Measurements from ENCODE around the gene IQCF6. TPM values are rescaled to one million over a fixed set of nuclear protein-coding genes. Genes with fewer than 3 reads are reported as not detected.

The IQCF6 gene
- total and polyA plus RNA-seq, 2 of the 13 experiments (the other 11 are each of a cell fraction or from before 2014, with no cell fraction given): not detected

DNA sequence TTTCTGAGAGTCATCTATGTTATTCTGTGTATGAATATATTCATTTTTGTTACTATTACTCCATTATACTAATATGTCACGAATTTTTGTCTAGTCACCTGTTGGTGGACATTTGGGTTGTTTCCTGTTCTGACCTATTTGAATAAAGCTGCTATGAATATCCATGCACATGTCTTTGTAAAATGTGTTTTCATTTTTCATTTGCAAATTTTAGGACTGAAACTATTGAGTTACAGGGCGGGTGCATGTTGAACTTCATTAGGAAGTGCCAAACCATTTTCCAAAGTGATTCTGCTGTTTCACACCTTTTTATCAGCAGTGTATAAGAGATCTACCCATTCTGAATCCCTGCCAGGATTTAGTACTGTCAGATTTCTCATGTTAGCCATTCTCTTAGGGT, 37.7 kb upstream of the IQCF6 start:
- Histone ChIP-seq H3K36me3 (replicated peaks in 1 of 2; ENCODE audit: control insufficient read depth in 1 of 2, insufficient read depth in 2 of 2, low read length in 2 of 2) (no peaks in the 10 kb centered on the region), H3K9me3 (ENCODE audit: low read length) (no peaks in the 10 kb centered on the region), H3K79me2 (ENCODE audit: insufficient read depth, low read length) (no peaks in the 10 kb centered on the region), H3K27ac (ENCODE audit: extremely low read length, insufficient read depth, low read length) (no peak overlapping the region), H3K27me3 (ENCODE audit: control insufficient read depth in 1 of 2, insufficient read depth in 2 of 2, low read length in 2 of 2) (peaks cover 0 to 27% of the 10 kb centered on the region in 2 experiments; a peak in 3 of 5 replicates), H3K4me2 (ENCODE audit: low read depth, low read length) (no peak overlapping the region), H3K4me3 (replicated peaks in 1 of 3; ENCODE audit: insufficient read depth in 1 of 3, low read depth in 2 of 3, low read length in 3 of 3) (no peak overlapping the region), H3K9ac (ENCODE audit: insufficient read depth, low read depth, low read length) (no peak overlapping the region), H4K20me1 (ENCODE audit: insufficient read depth, low read length) (no peaks in the 10 kb centered on the region), H3K4me1 (ENCODE audit: insufficient read depth, low read length) (no peaks in the 10 kb centered on the region), H2AFZ (ENCODE audit: low read length) (no peak overlapping the region)
- ATAC-seq (no peak), FAIRE-seq (no peak), DNase-seq (ENCODE audit: low spot score) (no peak)
- intact Hi-C loops (cut with micrococcal nuclease; ENCODE audit: unreplicated experiment): loop anchor here (5.0 to 10.0 kb wide), 2 partner anchors 468 to 1139 kb away; partner anchors contain the start of gene GLYCTK
- TF ChIP-seq MAZ (IDR thresholded peaks at IDR 0.05; ENCODE audit: borderline replicate concordance, low read depth, low read length) (no peak), MAZ (CRISPR knock-in tag; IDR thresholded peaks at IDR 0.05; ENCODE audit: low read depth) (no peak), ATM (IDR thresholded peaks at IDR 0.05; ENCODE audit: borderline replicate concordance) (no peak), HES4 (CRISPR knock-in tag; IDR thresholded peaks at IDR 0.05; ENCODE audit: borderline replicate concordance) (no peak), LCORL (IDR thresholded peaks at IDR 0.05) (no peak), LCORL (CRISPR knock-in tag; IDR thresholded peaks at IDR 0.05) (no peak), ZNF773 (CRISPR knock-in tag; IDR thresholded peaks at IDR 0.05; ENCODE audit: borderline replicate concordance) (no peak), XBP1 (CRISPR knock-in tag; IDR thresholded peaks at IDR 0.05) (no peak), ZFP41 (CRISPR knock-in tag; IDR thresholded peaks at IDR 0.05; ENCODE audit: borderline replicate concordance) (no peak), HOXA7 (CRISPR knock-in tag; IDR thresholded peaks at IDR 0.05) (no peak), ZNF451 (CRISPR knock-in tag; IDR thresholded peaks at IDR 0.05) (no peak), GABPB1 (CRISPR knock-in tag; IDR thresholded peaks at IDR 0.05) (no peak), ARNTL (CRISPR knock-in tag; IDR thresholded peaks at IDR 0.05) (no peak)
- TF ChIP-seq, protein P1, sequence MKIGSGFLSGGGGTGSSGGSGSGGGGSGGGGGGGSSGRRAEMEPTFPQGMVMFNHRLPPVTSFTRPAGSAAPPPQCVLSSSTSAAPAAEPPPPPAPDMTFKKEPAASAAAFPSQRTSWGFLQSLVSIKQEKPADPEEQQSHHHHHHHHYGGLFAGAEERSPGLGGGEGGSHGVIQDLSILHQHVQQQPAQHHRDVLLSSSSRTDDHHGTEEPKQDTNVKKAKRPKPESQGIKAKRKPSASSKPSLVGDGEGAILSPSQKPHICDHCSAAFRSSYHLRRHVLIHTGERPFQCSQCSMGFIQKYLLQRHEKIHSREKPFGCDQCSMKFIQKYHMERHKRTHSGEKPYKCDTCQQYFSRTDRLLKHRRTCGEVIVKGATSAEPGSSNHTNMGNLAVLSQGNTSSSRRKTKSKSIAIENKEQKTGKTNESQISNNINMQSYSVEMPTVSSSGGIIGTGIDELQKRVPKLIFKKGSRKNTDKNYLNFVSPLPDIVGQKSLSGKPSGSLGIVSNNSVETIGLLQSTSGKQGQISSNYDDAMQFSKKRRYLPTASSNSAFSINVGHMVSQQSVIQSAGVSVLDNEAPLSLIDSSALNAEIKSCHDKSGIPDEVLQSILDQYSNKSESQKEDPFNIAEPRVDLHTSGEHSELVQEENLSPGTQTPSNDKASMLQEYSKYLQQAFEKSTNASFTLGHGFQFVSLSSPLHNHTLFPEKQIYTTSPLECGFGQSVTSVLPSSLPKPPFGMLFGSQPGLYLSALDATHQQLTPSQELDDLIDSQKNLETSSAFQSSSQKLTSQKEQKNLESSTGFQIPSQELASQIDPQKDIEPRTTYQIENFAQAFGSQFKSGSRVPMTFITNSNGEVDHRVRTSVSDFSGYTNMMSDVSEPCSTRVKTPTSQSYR (CRISPR knock-in tag; IDR thresholded peaks at IDR 0.05; ENCODE audit: borderline replicate concordance): no peak
- TF ChIP-seq, protein P2, sequence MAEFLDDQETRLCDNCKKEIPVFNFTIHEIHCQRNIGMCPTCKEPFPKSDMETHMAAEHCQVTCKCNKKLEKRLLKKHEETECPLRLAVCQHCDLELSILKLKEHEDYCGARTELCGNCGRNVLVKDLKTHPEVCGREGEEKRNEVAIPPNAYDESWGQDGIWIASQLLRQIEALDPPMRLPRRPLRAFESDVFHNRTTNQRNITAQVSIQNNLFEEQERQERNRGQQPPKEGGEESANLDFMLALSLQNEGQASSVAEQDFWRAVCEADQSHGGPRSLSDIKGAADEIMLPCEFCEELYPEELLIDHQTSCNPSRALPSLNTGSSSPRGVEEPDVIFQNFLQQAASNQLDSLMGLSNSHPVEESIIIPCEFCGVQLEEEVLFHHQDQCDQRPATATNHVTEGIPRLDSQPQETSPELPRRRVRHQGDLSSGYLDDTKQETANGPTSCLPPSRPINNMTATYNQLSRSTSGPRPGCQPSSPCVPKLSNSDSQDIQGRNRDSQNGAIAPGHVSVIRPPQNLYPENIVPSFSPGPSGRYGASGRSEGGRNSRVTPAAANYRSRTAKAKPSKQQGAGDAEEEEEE (CRISPR knock-in tag; IDR thresholded peaks at IDR 0.05; ENCODE audit: borderline replicate concordance): no peak
- TF ChIP-seq, protein P3, sequence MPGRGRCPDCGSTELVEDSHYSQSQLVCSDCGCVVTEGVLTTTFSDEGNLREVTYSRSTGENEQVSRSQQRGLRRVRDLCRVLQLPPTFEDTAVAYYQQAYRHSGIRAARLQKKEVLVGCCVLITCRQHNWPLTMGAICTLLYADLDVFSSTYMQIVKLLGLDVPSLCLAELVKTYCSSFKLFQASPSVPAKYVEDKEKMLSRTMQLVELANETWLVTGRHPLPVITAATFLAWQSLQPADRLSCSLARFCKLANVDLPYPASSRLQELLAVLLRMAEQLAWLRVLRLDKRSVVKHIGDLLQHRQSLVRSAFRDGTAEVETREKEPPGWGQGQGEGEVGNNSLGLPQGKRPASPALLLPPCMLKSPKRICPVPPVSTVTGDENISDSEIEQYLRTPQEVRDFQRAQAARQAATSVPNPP (CRISPR knock-in tag; IDR thresholded peaks at IDR 0.05): no peak
- CTCF ChIA-PET (ENCODE audit: low intra/inter-chr PET ratio, low total read pairs): no interaction called here
- 1% methylated on average over 2 of the region's 2 CpGs for WGBS (ENCODE audit: low lambda C conversion rate)
- in situ Hi-C loops (cut with HindIII; ENCODE audit: extremely low pct_ligation_motif_present, low pct_unique_long_range_greater_than_20kb): no loop called here
- no TSS peak for BruUV-seq (replicated peaks)
- POLR2A ChIA-PET: no interaction called here
